IMR-90 (cell line): Measurements from ENCODE around the gene GRIA4. TPM values are rescaled to one million over a fixed set of nuclear protein-coding genes. Genes with fewer than 3 reads are reported as not detected.
A peak's percentile ranks its signal among the peaks of the same experiment; 100 is the strongest.

Experiments
- ATAC-seq: fragments of 200-7000 bp; cut with Tn5 transposase; 2 replicates; pipeline ENCODE4 v1.9.1; 2020; ENCODE audit warnings: low read depth, mild to moderate bottlenecking, moderate library complexity
- BruUV-seq: library from RNA; stranded (reverse); fragments of 400-500 nt; replicated peaks from 2 replicates; lab custom pipeline; 2021; lab: Mats Ljungman, UMichigan
- CTCF ChIA-PET: fragments of 300-600 bp; formaldehyde crosslinking; extraction: SDS; loops from one replicate; lab custom pipeline; 2021; ENCODE audit warnings: antibody characterized with exemption; lab: Yijun Ruan, JAX
- POLR2A ChIA-PET: fragments of 300-600 bp; sonication (Branson Sonifier 250); formaldehyde crosslinking; loops from one replicate; lab custom pipeline; 2022; ENCODE audit warnings: antibody characterized with exemption; ENCODE audit not compliant: unreplicated experiment; lab: Charles Lee
- DNase-seq: peaks from one replicate; pipeline ENCODE4 v3.0.0; 2013
- H2AFZ ChIP-seq: replicated peaks from 2 replicates; pipeline ENCODE3; 2013; ENCODE audit warnings: low read length, mild to moderate bottlenecking; ENCODE audit not compliant: poor library complexity
- H2AK5ac ChIP-seq: 2 replicates; pipeline ENCODE4 v1.6.1; 2013; ENCODE audit warnings: low read depth, low read length, inconsistent platforms
- H2AK9ac ChIP-seq: replicated peaks from 2 replicates; pipeline ENCODE3; 2013; ENCODE audit warnings: mild to moderate bottlenecking, low read depth, low read length, moderate library complexity; ENCODE audit not compliant: poor library complexity
- H2BK120ac ChIP-seq: 2 replicates; pipeline ENCODE4 v1.6.1; 2013; ENCODE audit warnings: low read depth, low read length, inconsistent platforms
- H2BK15ac ChIP-seq: 3 replicates; pipeline ENCODE4 v1.6.1; 2013; ENCODE audit warnings: low read depth, low read length, inconsistent platforms
- H2BK20ac ChIP-seq: 2 replicates; pipeline ENCODE4 v1.6.1; 2013; ENCODE audit warnings: low read depth, mild to moderate bottlenecking, inconsistent platforms, low read length, moderate library complexity
- H2BK5ac ChIP-seq: 2 replicates; pipeline ENCODE4 v1.6.1; 2013; ENCODE audit warnings: mild to moderate bottlenecking, low read depth, low read length, inconsistent platforms; ENCODE audit not compliant: poor library complexity, severe bottlenecking
- H3K14ac ChIP-seq: replicated peaks from 2 replicates; pipeline ENCODE4 v1.6.1; 2013; ENCODE audit warnings: low read depth, low read length, inconsistent platforms
- H3K18ac ChIP-seq: 2 replicates; pipeline ENCODE4 v1.6.1; 2013; ENCODE audit warnings: low read depth, low read length, control low read depth
- H3K23ac ChIP-seq: 2 replicates; pipeline ENCODE4 v1.6.1; 2013; ENCODE audit warnings: low read depth, low read length, inconsistent platforms
- H3K27ac ChIP-seq: 2 replicates; pipeline ENCODE4 v1.5.1; 2013; ENCODE audit warnings: mild to moderate bottlenecking, control low read depth, low read length; ENCODE audit not compliant: insufficient read depth
- H3K27me3 ChIP-seq: 2 replicates; pipeline ENCODE4 v1.6.1; 2013; ENCODE audit warnings: low read length; ENCODE audit not compliant: control insufficient read depth, insufficient read depth
- H3K36me3 ChIP-seq: 2 replicates; pipeline ENCODE4 v1.6.1; 2013; ENCODE audit warnings: low read length, mixed read lengths; ENCODE audit not compliant: control insufficient read depth, insufficient read depth
- H3K4ac ChIP-seq: 2 replicates; pipeline ENCODE4 v1.6.1; 2013; ENCODE audit warnings: low read depth, low read length, inconsistent platforms
- H3K4me1 ChIP-seq: 2 replicates; pipeline ENCODE4 v1.6.1; 2013; ENCODE audit warnings: low read length, mixed read lengths; ENCODE audit not compliant: control insufficient read depth, insufficient read depth
- H3K4me2 ChIP-seq: 2 replicates; pipeline ENCODE4 v1.6.1; 2013; ENCODE audit warnings: low read depth, mild to moderate bottlenecking, control low read depth, low read length, moderate library complexity
- H3K4me3 ChIP-seq: 2 replicates; pipeline ENCODE4 v1.5.1; 2013; ENCODE audit warnings: low read depth, mild to moderate bottlenecking, control low read depth, low read length, moderate library complexity; ENCODE audit not compliant: insufficient read depth
- H3K56ac ChIP-seq: 2 replicates; pipeline ENCODE4 v1.6.1; 2013; ENCODE audit warnings: low read length, inconsistent platforms; ENCODE audit not compliant: insufficient read depth; ENCODE audit errors: extremely low read depth
- H3K79me1 ChIP-seq, 2 experiments: 2 replicates each; pipeline ENCODE4 v1.6.1; 2013; ENCODE audit warnings: low read length in 2 of 2, inconsistent platforms in 1 of 2, low read depth in 1 of 2
- H3K9ac ChIP-seq: 2 replicates; pipeline ENCODE4 v1.6.1; 2013; ENCODE audit warnings: low read depth, low read length, control low read depth
- H3K9me1 ChIP-seq: 2 replicates; pipeline ENCODE4 v1.6.1; 2013; ENCODE audit warnings: low read length, inconsistent platforms; ENCODE audit not compliant: insufficient read depth
- H3K9me3 ChIP-seq: 2 replicates; pipeline ENCODE4 v1.6.1; 2013; ENCODE audit warnings: low read length; ENCODE audit not compliant: control insufficient read depth, insufficient read depth
- H4K20me1 ChIP-seq: 2 replicates; pipeline ENCODE4 v1.6.1; 2013; ENCODE audit warnings: low read length, inconsistent platforms; ENCODE audit not compliant: insufficient read depth
- H4K5ac ChIP-seq: 2 replicates; pipeline ENCODE4 v1.6.1; 2013; ENCODE audit warnings: mild to moderate bottlenecking, low read depth, low read length, control low read depth
- H4K8ac ChIP-seq, 2 experiments: 2 replicates each; pipeline ENCODE4 v1.6.1; 2013; ENCODE audit warnings: low read depth in 2 of 2, low read length in 2 of 2, control low read depth in 1 of 2, inconsistent platforms in 1 of 2
- H4K91ac ChIP-seq: 2 replicates; pipeline ENCODE4 v1.6.1; 2013; ENCODE audit warnings: low read depth, low read length, inconsistent platforms; ENCODE audit not compliant: insufficient read depth
- BHLHE40 ChIP-seq: fragments of 150-350 bp; IDR thresholded peaks from 2 replicates; pipeline ENCODE4 v1.6.1; 2016; ENCODE audit warnings: mild to moderate bottlenecking, low read depth, low read length
- CHD1 ChIP-seq: IDR thresholded peaks from 2 replicates; pipeline ENCODE4 v1.6.1; 2012; ENCODE audit warnings: low read depth, low read length, improper control_type of control experiment
- CTCF ChIP-seq: conservative IDR thresholded peaks from 2 replicates; pipeline ENCODE4 v1.5.1; 2012; ENCODE audit warnings: mild to moderate bottlenecking, low read depth, low read length, improper control_type of control experiment
- ELK1 ChIP-seq: fragments of 150-350 bp; IDR thresholded peaks from 2 replicates; pipeline ENCODE4 v1.6.1; 2016; ENCODE audit warnings: low read depth, mild to moderate bottlenecking, low read length, moderate library complexity, borderline replicate concordance
- MAFK ChIP-seq: IDR thresholded peaks from 2 replicates; pipeline ENCODE4 v1.6.1; 2012; ENCODE audit warnings: low read depth, low read length, improper control_type of control experiment
- MAZ ChIP-seq: IDR thresholded peaks from 2 replicates; pipeline ENCODE4 v1.6.1; 2012; ENCODE audit warnings: low read depth, mild to moderate bottlenecking, low read length, improper control_type of control experiment, moderate library complexity, borderline replicate concordance
- MXI1 ChIP-seq: IDR thresholded peaks from 2 replicates; pipeline ENCODE4 v1.6.1; 2012; ENCODE audit warnings: low read depth, mild to moderate bottlenecking, low read length, moderate library complexity, borderline replicate concordance
- RAD21 ChIP-seq: IDR thresholded peaks from 2 replicates; pipeline ENCODE4 v1.6.1; 2012; ENCODE audit warnings: low read length, improper control_type of control experiment
- RCOR1 ChIP-seq: IDR thresholded peaks from 2 replicates; pipeline ENCODE4 v1.6.1; 2012; ENCODE audit warnings: mild to moderate bottlenecking, low read length, improper control_type of control experiment; ENCODE audit not compliant: insufficient replicate concordance
- RFX5 ChIP-seq: IDR thresholded peaks from 2 replicates; pipeline ENCODE4 v1.8.0; 2012; ENCODE audit warnings: low read depth, mild to moderate bottlenecking, low read length, moderate library complexity
- USF2 ChIP-seq: fragments of 150-350 bp; IDR thresholded peaks from 2 replicates; pipeline ENCODE4 v1.6.1; 2017; ENCODE audit warnings: mild to moderate bottlenecking, antibody characterized with exemption, low read length, low read depth
- WGBS, 2 experiments: methylation state at CpG; one replicate each; pipeline versions ENCODE4 v1.1.5 to v1.1.7; 2013; ENCODE audit warnings: missing lambda C conversion rate in 2 of 2; ENCODE audit not compliant: insufficient read length in 1 of 2; ENCODE audit errors: extremely low coverage in 2 of 2; 5-methylcytosine and 5-hydroxymethylcytosine counted together
- dilution Hi-C: fragments of 300-500 bp; cut with HindIII; formaldehyde crosslinking; loops from one replicate; pipeline ENCODE4 v1.14.3; 2018; ENCODE audit warnings: low sequenced_read_pairs; ENCODE audit not compliant: unreplicated experiment
- in situ Hi-C: fragments of 300-500 bp; cut with MboI; formaldehyde crosslinking; loops from 3 replicates; pipeline ENCODE4 v1.14.3; 2019; ENCODE audit warnings: low sequenced_read_pairs, inconsistent platforms, mixed read lengths
- intact Hi-C: fragments of 100-400 bp; cut with micrococcal nuclease; formaldehyde crosslinking; loops from 2 replicates; pipeline ENCODE4 v1.10.0; 2022
- polyA plus RNA-seq, 3 experiments: library from polyadenylated mRNA; depleted of rRNA; stranded (reverse); fragments of >200 nt; gene quantifications; 2 replicates each; pipeline ENCODE4 v1.2.3, GENCODE V29; 2012; ENCODE audit warnings: low replicate concordance in 1 of 3
- total RNA-seq: library from RNA; depleted of rRNA; stranded (reverse); fragments of >200 nt; gene quantifications from 2 replicates; pipeline ENCODE4 v1.2.3, GENCODE V29; 2012

The GRIA4 gene
- total and polyA plus RNA-seq, 2 of the 4 experiments (the other 2 are of a cell fraction), result 0.36 to 1.0 TPM

DNA sequence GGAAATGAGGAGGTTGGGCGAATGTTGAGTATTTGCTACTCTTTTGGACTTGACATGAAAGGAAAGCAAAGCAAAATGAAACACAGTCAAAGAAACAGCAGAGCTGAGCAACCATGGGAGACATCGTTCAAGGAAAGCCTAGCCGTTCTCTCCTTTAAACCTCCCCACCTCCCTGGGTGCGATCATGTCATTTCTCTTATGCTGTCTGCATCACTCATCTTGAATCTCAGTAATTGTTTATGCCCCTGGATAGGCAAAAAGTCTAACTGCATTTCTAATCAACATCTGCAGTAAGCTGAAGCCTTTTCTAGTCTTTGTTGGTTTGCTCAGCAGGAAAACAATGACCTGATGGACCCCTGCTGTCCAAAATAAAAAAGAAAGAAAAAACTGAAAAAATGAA is 305.1 kb downstream of the GRIA4 start:
- Histone ChIP-seq H3K36me3 (no peaks in the 10 kb centered on the region), H3K9me1 (0 out of 2 replicates have a peak, but pooled peaks cover 3% of the 10 kb centered on the region), H4K91ac (0 out of 2 replicates have a peak overlapping the region, but pooled peaks have one; percentile 46), H3K14ac (0 out of 2 replicates have a peak overlapping the region, but pooled peaks have one; percentile 0), H3K23ac (no peak overlapping the region), H3K27me3 (no peaks in the 10 kb centered on the region), H3K4ac (no peak overlapping the region), H2AK5ac (no peak overlapping the region; the same call in 1 of the 2 replicates), H3K27ac (no peak overlapping the region; the same call in 1 of the 2 replicates), H3K4me2 (no peak overlapping the region; the same call in 1 of the 2 replicates), H2BK15ac (no peak overlapping the region), H4K5ac (peak overlapping the region; percentile 57; the same call in 1 of the 2 replicates), H3K4me3 (no peak overlapping the region), H3K4me1 (peaks cover 2% of the 10 kb centered on the region), H4K20me1 (no peaks in the 10 kb centered on the region), H3K79me1 (no peaks in the 10 kb centered on the region), H2AK9ac (no peak overlapping the region), H2AFZ (peak overlapping the region; percentile 24), H2BK120ac (0 out of 2 replicates have a peak overlapping the region, but pooled peaks have one; percentile 0), H2BK20ac (0 out of 2 replicates have a peak overlapping the region, but pooled peaks have one; percentile 1), H3K18ac (peak overlapping the region; percentile 66), H3K56ac (no peak overlapping the region), H2BK5ac (no peak overlapping the region), H4K8ac (no peak overlapping the region), H3K9ac (peak overlapping the region; percentile 14; the same call in 1 of the 2 replicates), H3K9me3 (no peaks in the 10 kb centered on the region)
- ChIA-PET CTCF (interaction anchor here (1.9 kb wide), 1 partner anchor 9 kb away, joined by 4 read pairs; no protein-coding TSS in a partner anchor), POLR2A (no interaction called here)
- dilution Hi-C loops (no loop called here), in situ Hi-C loops (no loop called here), intact Hi-C loops (no loop called here)
- DNase-seq (no peak), ATAC-seq (no peak)
- TF ChIP-seq MAZ, result no peak
- TF ChIP-seq ELK1, result no peak
- no peak for TF ChIP-seq BHLHE40
- no peak for TF ChIP-seq RCOR1
- no peak for TF ChIP-seq CHD1
- TF ChIP-seq MXI1, result no peak
- no peak for TF ChIP-seq RAD21
- TF ChIP-seq USF2, result no peak
- TF ChIP-seq MAFK, result no peak
- TF ChIP-seq RFX5, result no peak
- TF ChIP-seq CTCF, result no peak
- WGBS, 2 experiments, result 33% methylated on average over 3 of the region's 4 CpGs; no CpG with 5 or more reads in 1 of the 2 experiments
- BruUV-seq, result no TSS peak
